Parathyroid adenoma (tissue), 2 donors: Measurements from ENCODE around the gene MTX1.

Source experiments
- H2AFZ ChIP-seq: fragments of 300-600 bp; sonication (generic); one replicate; pipeline ENCODE4 v1.7.0; 2017; ENCODE audit warnings: antibody characterized with exemption, mild to moderate bottlenecking
- H3K27ac ChIP-seq: fragments of 300-600 bp; sonication (generic); one replicate; pipeline ENCODE4 v1.7.0; 2017
- H3K27me3 ChIP-seq: fragments of 300-600 bp; sonication (generic); one replicate; pipeline ENCODE4 v1.7.0; 2017; ENCODE audit warnings: low read length; ENCODE audit not compliant: control insufficient read depth, insufficient read depth
- H3K36me3 ChIP-seq: fragments of 300-600 bp; sonication (generic); one replicate; pipeline ENCODE4 v1.7.0; 2017; ENCODE audit warnings: low read length; ENCODE audit not compliant: control insufficient read depth, insufficient read depth
- H3K4me1 ChIP-seq: fragments of 300-600 bp; sonication (generic); one replicate; pipeline ENCODE4 v1.7.0; 2017; ENCODE audit warnings: control low read depth
- H3K4me2 ChIP-seq: fragments of 300-600 bp; sonication (generic); one replicate; pipeline ENCODE4 v1.7.0; 2017; ENCODE audit warnings: low read length
- H3K4me3 ChIP-seq: fragments of 300-600 bp; sonication (generic); one replicate; pipeline ENCODE4 v1.7.0; 2017; ENCODE audit warnings: low read depth, low read length
- H3K79me2 ChIP-seq: fragments of 300-600 bp; sonication (generic); one replicate; pipeline ENCODE4 v1.7.0; 2017; ENCODE audit warnings: control low read depth
- H3K9ac ChIP-seq: fragments of 300-600 bp; sonication (generic); one replicate; pipeline ENCODE4 v1.7.0; 2017; ENCODE audit warnings: mild to moderate bottlenecking
- H3K9me3 ChIP-seq: fragments of 300-600 bp; sonication (generic); one replicate; pipeline ENCODE4 v1.7.0; 2017; ENCODE audit warnings: low read length; ENCODE audit not compliant: control insufficient read depth
- TF ChIP-seq, protein P1 (sequence below): fragments of 300-600 bp; sonication (generic); IDR thresholded peaks from one replicate; pipeline ENCODE4 v1.7.0; 2017; ENCODE audit warnings: antibody characterized with exemption, mild to moderate bottlenecking
- donor health status: primary hyperparathyroidism.

The MTX1 gene

GRCh38 chr1:155251566-155251965, 43.1 kb downstream of the MTX1 start:
- no peaks in the 10 kb centered on the region for H3K79me2 ChIP-seq
- H2AFZ ChIP-seq: no peak overlapping the region
- H3K4me2 ChIP-seq: no peak overlapping the region
- no peak overlapping the region for H3K27ac ChIP-seq
- no peaks in the 10 kb centered on the region for H3K9me3 ChIP-seq
- no peak overlapping the region for H3K9ac ChIP-seq
- no peak overlapping the region for H3K4me3 ChIP-seq
- peaks cover 4% of the 10 kb centered on the region for H3K4me1 ChIP-seq
- no peaks in the 10 kb centered on the region for H3K27me3 ChIP-seq
- TF ChIP-seq, protein P1, sequence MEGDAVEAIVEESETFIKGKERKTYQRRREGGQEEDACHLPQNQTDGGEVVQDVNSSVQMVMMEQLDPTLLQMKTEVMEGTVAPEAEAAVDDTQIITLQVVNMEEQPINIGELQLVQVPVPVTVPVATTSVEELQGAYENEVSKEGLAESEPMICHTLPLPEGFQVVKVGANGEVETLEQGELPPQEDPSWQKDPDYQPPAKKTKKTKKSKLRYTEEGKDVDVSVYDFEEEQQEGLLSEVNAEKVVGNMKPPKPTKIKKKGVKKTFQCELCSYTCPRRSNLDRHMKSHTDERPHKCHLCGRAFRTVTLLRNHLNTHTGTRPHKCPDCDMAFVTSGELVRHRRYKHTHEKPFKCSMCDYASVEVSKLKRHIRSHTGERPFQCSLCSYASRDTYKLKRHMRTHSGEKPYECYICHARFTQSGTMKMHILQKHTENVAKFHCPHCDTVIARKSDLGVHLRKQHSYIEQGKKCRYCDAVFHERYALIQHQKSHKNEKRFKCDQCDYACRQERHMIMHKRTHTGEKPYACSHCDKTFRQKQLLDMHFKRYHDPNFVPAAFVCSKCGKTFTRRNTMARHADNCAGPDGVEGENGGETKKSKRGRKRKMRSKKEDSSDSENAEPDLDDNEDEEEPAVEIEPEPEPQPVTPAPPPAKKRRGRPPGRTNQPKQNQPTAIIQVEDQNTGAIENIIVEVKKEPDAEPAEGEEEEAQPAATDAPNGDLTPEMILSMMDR: no peak
- H3K36me3 ChIP-seq: no peaks in the 10 kb centered on the region

DNA sequence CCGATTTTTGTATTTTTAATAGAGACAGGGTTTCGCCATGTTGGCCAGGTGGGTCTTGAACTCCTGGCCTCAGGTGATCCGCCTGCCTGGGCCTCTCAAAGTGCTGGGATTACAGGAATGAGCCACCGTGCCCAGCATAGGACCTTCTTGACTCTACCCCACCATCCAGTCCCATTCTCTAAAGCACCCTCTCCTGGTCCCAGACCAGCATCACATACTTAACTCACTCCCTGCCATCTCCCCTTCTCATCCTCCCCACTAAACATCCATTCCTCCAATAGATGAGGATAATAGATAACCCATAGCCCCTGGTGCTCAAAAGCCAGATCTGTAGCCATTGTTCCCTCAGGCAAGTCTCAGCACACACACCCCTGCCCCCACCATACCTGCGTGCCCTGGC, 44.7 kb downstream of the MTX1 start:
- H3K36me3 ChIP-seq: no peaks in the 10 kb centered on the region
- H3K79me2 ChIP-seq: no peaks in the 10 kb centered on the region
- H3K4me3 ChIP-seq: no peak overlapping the region
- TF ChIP-seq, protein P1: no peak
- peaks cover 4% of the 10 kb centered on the region for H3K4me1 ChIP-seq
- H3K4me2 ChIP-seq: no peak overlapping the region
- H3K9ac ChIP-seq: no peak overlapping the region
- H3K9me3 ChIP-seq: no peaks in the 10 kb centered on the region
- no peak overlapping the region for H3K27ac ChIP-seq
- no peaks in the 10 kb centered on the region for H3K27me3 ChIP-seq
- H2AFZ ChIP-seq: no peak overlapping the region

GRCh38 chr1:155253797-155254196, 45.3 kb downstream of the MTX1 start:
- H3K4me2 ChIP-seq: peak overlapping the region; percentile 77
- no peaks in the 10 kb centered on the region for H3K79me2 ChIP-seq
- H3K9me3 ChIP-seq: no peaks in the 10 kb centered on the region
- H3K27ac ChIP-seq: no peak overlapping the region
- no peaks in the 10 kb centered on the region for H3K27me3 ChIP-seq
- H3K4me3 ChIP-seq: no peak overlapping the region
- H3K9ac ChIP-seq: no peak overlapping the region
- no peak overlapping the region for H2AFZ ChIP-seq
- no peaks in the 10 kb centered on the region for H3K36me3 ChIP-seq
- peaks cover 4% of the 10 kb centered on the region for H3K4me1 ChIP-seq
- TF ChIP-seq, protein P1: no peak

DNA sequence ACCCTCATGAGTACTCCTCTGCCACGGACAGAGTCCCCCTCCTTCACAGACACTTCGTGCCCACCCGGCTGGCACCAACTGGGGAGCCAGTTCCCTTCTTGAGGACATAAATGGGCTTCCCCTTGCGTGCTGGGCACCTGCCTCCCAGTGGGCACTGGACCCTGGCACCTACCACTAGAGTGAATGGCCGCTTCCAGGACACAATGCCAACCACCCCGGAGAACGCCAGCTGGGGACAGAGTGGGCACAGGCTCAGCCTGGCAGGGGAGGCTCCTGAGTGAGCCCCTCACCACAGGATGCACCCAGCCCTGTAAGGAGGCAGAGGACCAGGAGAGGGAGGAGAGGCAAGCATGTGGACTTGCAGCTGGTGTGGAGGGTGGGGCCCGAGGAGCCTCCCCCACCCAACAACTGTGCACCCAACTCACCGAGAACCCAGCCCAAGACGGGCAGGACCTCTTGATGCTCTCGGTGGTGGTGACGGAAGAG, 45.8 kb downstream of the MTX1 start:
- H3K79me2 ChIP-seq: no peaks in the 10 kb centered on the region
- H3K27ac ChIP-seq: peak overlapping the region; percentile 93
- peak overlapping the region; percentile 63 for H3K4me3 ChIP-seq
- H3K9me3 ChIP-seq: no peaks in the 10 kb centered on the region
- H3K36me3 ChIP-seq: no peaks in the 10 kb centered on the region
- TF ChIP-seq, protein P1: no peak
- H3K4me1 ChIP-seq: peaks cover 4% of the 10 kb centered on the region
- peak overlapping the region; percentile 85 for H2AFZ ChIP-seq
- H3K4me2 ChIP-seq: peak overlapping the region; percentile 77
- H3K9ac ChIP-seq: no peak overlapping the region
- no peaks in the 10 kb centered on the region for H3K27me3 ChIP-seq

DNA sequence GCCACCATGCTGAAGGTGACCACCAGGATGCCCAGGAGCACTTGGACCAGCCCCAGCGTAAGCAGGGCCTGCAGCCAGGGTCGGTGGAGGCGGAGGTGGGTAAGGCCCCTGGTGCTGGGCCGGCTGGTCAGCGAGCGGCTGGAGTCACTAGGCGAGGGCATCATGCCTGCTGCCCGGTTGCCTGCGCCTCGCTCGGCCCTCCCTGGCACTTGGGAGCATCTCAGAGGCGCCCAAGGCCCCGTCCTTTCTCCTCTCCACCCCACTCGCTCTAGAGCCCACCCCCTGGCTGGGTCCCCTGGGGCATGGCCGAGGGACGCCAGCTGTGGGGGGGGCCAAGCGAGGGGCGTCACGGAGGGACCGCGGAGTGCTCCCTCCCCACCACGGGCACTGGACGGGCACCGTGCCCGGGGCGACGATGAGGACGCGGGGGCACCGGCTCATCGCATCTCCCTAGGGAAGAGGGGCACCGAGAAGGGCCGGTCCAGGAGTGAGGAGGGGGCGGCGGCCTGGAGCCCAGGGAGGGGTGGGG, 46.3 kb downstream of the MTX1 start:
- peak overlapping the region; percentile 77 for H3K4me2 ChIP-seq
- no peaks in the 10 kb centered on the region for H3K79me2 ChIP-seq
- peaks cover 4% of the 10 kb centered on the region for H3K4me1 ChIP-seq
- peak overlapping the region; percentile 93 for H3K27ac ChIP-seq
- H3K9me3 ChIP-seq: no peaks in the 10 kb centered on the region
- no peaks in the 10 kb centered on the region for H3K36me3 ChIP-seq
- TF ChIP-seq, protein P1: no peak
- H3K4me3 ChIP-seq: peak overlapping the region; percentile 63
- H3K9ac ChIP-seq: no peak overlapping the region
- H3K27me3 ChIP-seq: no peaks in the 10 kb centered on the region
- H2AFZ ChIP-seq: peak overlapping the region; percentile 85
